DND-41 (cell line): Measurements from ENCODE around the gene PROSER3.

Experiments
- EZH2 ChIP-seq: IDR thresholded peaks from 3 replicates; pipeline ENCODE4 v1.6.1; 2012; ENCODE audit warnings: borderline replicate concordance, low read depth, mild to moderate bottlenecking, moderate library complexity, low read length, inconsistent platforms; ENCODE audit not compliant: severe bottlenecking
- TF ChIP-seq, protein P1 (sequence below): IDR thresholded peaks from 2 replicates; pipeline ENCODE4 v1.5.1; 2012; ENCODE audit warnings: borderline replicate concordance, low read length, moderate library complexity, mild to moderate bottlenecking; ENCODE audit not compliant: poor library complexity, severe bottlenecking; ENCODE audit errors: extremely low read depth

DNA sequence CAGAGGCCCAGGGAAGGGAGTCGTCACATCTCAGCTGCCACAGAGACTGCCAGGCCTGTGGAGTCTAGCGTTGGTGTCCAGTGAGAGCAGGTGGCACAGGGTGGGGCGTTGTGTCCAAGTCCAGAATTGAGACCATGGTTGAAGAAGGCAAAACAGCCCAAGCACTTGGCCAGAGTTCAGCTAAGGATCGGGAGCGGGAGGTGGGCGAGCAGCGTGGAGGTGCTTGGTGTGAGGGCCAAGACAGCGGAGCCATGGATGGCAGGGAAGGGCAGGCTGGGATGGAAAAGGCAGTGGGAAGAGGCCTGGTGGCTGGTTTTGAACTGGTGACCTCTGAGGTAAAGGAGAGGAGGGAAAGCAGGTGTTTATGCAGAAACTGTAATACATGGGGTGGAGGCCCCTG is 23.7 kb upstream of the PROSER3 start:
- TF ChIP-seq, protein P1, sequence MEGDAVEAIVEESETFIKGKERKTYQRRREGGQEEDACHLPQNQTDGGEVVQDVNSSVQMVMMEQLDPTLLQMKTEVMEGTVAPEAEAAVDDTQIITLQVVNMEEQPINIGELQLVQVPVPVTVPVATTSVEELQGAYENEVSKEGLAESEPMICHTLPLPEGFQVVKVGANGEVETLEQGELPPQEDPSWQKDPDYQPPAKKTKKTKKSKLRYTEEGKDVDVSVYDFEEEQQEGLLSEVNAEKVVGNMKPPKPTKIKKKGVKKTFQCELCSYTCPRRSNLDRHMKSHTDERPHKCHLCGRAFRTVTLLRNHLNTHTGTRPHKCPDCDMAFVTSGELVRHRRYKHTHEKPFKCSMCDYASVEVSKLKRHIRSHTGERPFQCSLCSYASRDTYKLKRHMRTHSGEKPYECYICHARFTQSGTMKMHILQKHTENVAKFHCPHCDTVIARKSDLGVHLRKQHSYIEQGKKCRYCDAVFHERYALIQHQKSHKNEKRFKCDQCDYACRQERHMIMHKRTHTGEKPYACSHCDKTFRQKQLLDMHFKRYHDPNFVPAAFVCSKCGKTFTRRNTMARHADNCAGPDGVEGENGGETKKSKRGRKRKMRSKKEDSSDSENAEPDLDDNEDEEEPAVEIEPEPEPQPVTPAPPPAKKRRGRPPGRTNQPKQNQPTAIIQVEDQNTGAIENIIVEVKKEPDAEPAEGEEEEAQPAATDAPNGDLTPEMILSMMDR, result no peak
- no peak for TF ChIP-seq EZH2
